HEK293T (cell line): ENCODE results near the gene TTLL4.

Experiments
- ARNT ChIP-seq: fragments of 450-650 bp; IDR thresholded peaks from 2 replicates; pipeline ENCODE4 v1.6.1; 2017; ENCODE audit warnings: mild to moderate bottlenecking
- BHLHE40 ChIP-seq: fragments of 450-650 bp; IDR thresholded peaks from 2 replicates; pipeline ENCODE4 v1.6.1; 2016; ENCODE audit warnings: mild to moderate bottlenecking, moderate library complexity, borderline replicate concordance
- FOXA1 ChIP-seq: fragments of 450-650 bp; IDR thresholded peaks from 2 replicates; pipeline ENCODE4 v1.6.1; 2016; ENCODE audit warnings: mild to moderate bottlenecking
- FOXK2 ChIP-seq: fragments of 450-650 bp; IDR thresholded peaks from 2 replicates; pipeline ENCODE4 v1.6.1; 2016; ENCODE audit warnings: mild to moderate bottlenecking
- FOXM1 ChIP-seq: fragments of 450-650 bp; IDR thresholded peaks from 2 replicates; pipeline ENCODE4 v1.6.1; 2017; ENCODE audit warnings: mild to moderate bottlenecking, borderline replicate concordance
- HDGF ChIP-seq: fragments of 450-650 bp; IDR thresholded peaks from 2 replicates; pipeline ENCODE4 v1.6.1; 2017; ENCODE audit warnings: antibody characterized with exemption, borderline replicate concordance
- LEF1 ChIP-seq: fragments of 450-650 bp; IDR thresholded peaks from 2 replicates; pipeline ENCODE4 v1.6.1; 2017; ENCODE audit warnings: mild to moderate bottlenecking, borderline replicate concordance
- SP1 ChIP-seq: fragments of 450-650 bp; IDR thresholded peaks from 2 replicates; pipeline ENCODE4 v1.6.1; 2017
- SUZ12 ChIP-seq: fragments of 450-650 bp; IDR thresholded peaks from 2 replicates; pipeline ENCODE4 v1.6.1; 2016; ENCODE audit warnings: mild to moderate bottlenecking
- TARDBP ChIP-seq: fragments of 450-650 bp; IDR thresholded peaks from 2 replicates; pipeline ENCODE4 v1.6.1; 2016
- ZNF384 ChIP-seq: fragments of 450-650 bp; IDR thresholded peaks from 2 replicates; pipeline ENCODE4 v1.6.1; 2016

- TF ChIP-seq TARDBP: no peak
- no peak for TF ChIP-seq ARNT
- no peak for TF ChIP-seq FOXK2
- no peak for TF ChIP-seq SP1
- no peak for TF ChIP-seq BHLHE40
- no peak for TF ChIP-seq SUZ12
- no peak for TF ChIP-seq HDGF
- TF ChIP-seq ZNF384: no peak
- no peak for TF ChIP-seq FOXM1
- no peak for TF ChIP-seq LEF1
- TF ChIP-seq FOXA1: no peak
These were observed 35.8 kb downstream of the TTLL4 start for GRCh38 chr2:218746470-218746795.
